ENCODE results near the gene RNASE7.
A peak's percentile ranks its signal among the peaks of the same experiment; 100 is the strongest.

DNA sequence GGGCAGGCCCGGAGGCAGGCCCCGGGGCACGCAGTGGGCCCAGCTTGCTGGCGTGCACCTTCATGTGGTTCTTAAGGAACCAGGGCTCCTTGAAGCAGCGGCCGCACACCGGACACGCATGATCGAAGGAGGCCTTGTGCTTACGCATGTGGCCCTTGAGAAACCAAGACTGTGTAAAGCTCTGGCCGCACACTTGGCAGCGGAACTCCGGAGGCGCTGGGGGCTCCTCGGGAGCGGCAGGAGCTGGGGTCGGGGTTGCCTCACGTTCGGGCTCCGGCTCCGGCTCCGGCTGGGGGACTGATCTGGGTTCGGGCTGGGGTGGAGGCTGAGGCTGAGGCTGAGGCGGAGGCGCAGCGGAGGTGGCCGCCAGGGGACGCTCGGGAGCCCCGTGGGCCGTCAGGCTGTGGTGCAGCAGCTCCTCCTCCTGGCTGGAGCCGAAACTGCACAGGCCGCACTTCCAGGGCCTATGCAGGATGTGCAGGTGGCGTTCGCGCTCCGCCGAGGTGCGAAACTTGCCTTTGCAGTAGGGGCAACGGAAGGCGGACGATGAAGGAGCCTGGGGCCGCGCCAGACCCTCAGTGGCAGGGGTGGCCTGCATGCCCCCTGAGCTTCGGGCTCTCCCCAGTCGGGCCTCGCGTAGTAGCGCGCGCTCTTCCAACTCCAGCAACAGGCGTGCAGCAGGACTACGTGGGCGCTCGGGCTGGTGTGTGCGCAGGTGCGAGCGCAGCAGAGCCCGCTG, 50.3 kb downstream of the RNASE7 start:
- TF ChIP-seq, protein P1, sequence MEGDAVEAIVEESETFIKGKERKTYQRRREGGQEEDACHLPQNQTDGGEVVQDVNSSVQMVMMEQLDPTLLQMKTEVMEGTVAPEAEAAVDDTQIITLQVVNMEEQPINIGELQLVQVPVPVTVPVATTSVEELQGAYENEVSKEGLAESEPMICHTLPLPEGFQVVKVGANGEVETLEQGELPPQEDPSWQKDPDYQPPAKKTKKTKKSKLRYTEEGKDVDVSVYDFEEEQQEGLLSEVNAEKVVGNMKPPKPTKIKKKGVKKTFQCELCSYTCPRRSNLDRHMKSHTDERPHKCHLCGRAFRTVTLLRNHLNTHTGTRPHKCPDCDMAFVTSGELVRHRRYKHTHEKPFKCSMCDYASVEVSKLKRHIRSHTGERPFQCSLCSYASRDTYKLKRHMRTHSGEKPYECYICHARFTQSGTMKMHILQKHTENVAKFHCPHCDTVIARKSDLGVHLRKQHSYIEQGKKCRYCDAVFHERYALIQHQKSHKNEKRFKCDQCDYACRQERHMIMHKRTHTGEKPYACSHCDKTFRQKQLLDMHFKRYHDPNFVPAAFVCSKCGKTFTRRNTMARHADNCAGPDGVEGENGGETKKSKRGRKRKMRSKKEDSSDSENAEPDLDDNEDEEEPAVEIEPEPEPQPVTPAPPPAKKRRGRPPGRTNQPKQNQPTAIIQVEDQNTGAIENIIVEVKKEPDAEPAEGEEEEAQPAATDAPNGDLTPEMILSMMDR (IDR thresholded peaks at IDR 0.05) = peak; percentile 99 to 100 (median 100)
- TF ChIP-seq POLR2A (IDR thresholded peaks at IDR 0.05) = peak in 1 of 2 donors; percentile 85
